Measurements from ENCODE around the gene RAB3IL1.

GRCh38 chr11:61912991-61913698 is 4.2 kb downstream of the RAB3IL1 start:
- TF ChIP-seq CTCF (IDR thresholded peaks at IDR 0.05; ENCODE audit: low read depth, low read length) (no peak), EZH2phosphoT487 (IDR thresholded peaks at IDR 0.05; ENCODE audit: low read depth) (no peak)

Data from OCI-LY3 (cell line).